G401.6 (cell line): ENCODE results near the gene PDE4B.

Experiments used
- FAIRE-seq: peaks from 2 replicates; lab custom pipeline; 2012; peaks lifted over from hg19 to GRCh38; lab: Jason Lieb, UNC

Gene PDE4B

GRCh38 chr1:66197120-66197519, 404.4 kb downstream of the PDE4B start:
- FAIRE-seq, result no peak

- no peak for FAIRE-seq
These were observed 405.1 kb downstream of the PDE4B start for GRCh38 chr1:66197785-66198184.

- no peak for FAIRE-seq
These were observed 414.0 kb downstream of the PDE4B start for GRCh38 chr1:66206563-66207144.

DNA sequence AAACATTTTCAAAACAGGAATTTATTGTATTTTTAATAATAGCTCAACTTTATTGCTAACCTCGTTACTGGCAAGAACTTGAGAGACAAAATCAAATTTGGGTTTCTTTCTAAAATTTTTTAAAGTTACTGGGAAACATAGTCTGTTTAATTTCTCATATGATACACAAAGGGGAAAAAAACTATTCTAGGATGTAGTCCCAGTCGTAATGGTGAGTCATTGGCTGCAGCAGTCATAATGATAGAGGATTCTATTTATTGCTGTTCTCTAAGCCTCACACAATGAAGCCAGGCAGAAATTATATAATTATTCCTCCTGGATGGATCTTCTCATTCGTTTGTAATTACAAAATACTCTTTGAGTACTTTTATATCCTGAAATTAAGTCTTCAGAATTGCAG, 414.8 kb downstream of the PDE4B start:
- FAIRE-seq, result no peak

DNA sequence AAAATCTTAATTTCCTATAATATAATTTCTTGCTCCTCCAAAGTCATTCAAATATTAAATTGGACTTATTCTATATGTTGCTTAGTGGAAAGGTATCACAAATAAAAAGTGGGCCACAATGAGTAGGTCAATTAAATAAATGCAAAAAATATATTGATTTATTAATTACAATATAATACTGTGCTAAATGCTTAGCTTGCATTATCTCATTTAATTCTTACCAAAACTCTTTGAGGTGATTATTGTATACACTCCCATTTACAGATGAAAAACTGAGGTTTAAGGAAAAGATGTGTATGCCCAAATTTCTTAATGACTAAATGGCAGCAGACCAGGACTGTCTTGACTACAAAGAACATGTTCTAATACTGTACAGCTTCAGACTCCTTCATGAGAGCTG, 415.9 kb downstream of the PDE4B start:
- no peak for FAIRE-seq

GRCh38 chr1:66210635-66211244, 418.0 kb downstream of the PDE4B start:
- no peak for FAIRE-seq

DNA sequence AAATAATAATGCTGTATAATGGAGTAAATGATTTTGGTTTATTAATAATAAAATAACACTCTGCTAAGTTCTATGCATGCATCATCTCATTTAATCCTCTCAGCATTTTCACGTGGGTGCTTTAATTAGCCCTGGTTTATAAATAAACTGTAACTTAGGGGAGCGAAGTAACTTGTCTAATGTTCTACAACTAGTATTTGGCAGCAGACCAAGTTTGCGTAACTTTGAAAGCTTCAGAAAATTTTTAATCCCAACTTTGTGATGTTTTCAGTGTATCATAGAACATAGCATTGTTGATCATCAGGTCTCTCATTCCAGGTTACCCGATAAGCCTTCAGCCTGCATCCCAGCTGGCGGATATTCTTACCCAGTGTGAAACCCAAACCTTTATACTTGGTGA, 418.8 kb downstream of the PDE4B start:
- FAIRE-seq, result no peak

- no peak for FAIRE-seq
These were observed 420.8 kb downstream of the PDE4B start for GRCh38 chr1:66213491-66213890.

DNA sequence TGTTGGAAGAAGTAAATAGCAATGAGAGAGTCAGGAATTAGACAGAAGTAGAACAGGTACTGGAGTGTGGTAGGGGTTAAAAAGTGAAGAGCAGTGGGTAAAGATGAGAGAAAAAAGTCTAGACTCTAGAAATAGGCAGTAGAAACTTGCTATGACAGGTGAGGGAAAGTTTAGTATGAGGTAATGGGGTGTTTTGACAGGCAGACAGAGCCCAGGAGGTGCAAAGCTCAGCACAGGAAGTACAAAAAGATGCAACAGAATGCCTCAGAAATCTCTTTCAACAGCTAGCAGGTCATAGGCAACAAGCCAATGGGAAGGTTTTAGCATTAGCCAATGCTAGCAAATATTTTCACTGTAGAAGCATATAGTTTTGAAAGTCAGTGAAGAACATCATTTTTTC, 422.2 kb downstream of the PDE4B start:
- FAIRE-seq, result no peak

- no peak for FAIRE-seq
These were observed 424.3 kb downstream of the PDE4B start for GRCh38 chr1:66217021-66217420.

- no peak for FAIRE-seq
These were observed 424.9 kb downstream of the PDE4B start for GRCh38 chr1:66217561-66217960.

GRCh38 chr1:66220477-66220876, 427.8 kb downstream of the PDE4B start:
- FAIRE-seq, result no peak

DNA sequence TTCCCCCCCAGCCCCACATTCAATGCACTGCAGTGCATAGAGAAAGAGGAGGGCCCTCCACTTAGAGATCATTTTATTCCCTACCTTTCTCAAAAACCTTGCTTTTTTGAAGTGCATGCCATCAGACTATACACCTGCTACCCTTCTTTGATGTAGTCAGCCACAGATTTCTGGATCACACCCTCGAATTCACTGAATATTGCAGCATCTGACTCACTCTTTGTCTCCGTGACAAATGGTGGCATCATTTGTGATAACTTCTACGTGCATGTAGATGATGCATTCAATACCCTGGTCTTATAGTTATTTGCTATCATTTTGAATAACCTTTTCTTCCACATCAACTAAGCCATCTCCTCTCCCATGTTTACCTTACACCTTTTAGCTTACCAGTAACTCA, 431.0 kb downstream of the PDE4B start:
- no peak for FAIRE-seq

DNA sequence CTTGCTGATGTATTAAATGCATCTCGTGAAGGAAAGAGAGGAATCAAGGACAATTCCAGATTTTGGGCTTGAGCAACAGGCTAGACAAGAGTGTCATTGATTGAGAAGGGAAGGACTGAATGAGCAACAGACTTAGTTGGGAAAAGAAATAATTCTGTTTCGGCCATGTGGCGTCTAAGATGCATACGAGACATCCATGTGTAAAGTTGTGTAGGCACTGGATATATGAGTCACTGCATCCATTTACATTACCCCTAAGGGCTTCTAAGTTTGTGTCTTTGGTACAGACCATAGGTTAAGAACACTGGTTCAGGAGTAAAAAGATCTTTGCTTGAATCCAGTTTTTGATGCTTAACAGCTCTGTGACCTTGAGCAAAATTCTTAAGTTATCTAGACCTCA, 434.3 kb downstream of the PDE4B start:
- no peak for FAIRE-seq

- FAIRE-seq, result no peak
These were observed 435.3 kb downstream of the PDE4B start for GRCh38 chr1:66227966-66228365.

DNA sequence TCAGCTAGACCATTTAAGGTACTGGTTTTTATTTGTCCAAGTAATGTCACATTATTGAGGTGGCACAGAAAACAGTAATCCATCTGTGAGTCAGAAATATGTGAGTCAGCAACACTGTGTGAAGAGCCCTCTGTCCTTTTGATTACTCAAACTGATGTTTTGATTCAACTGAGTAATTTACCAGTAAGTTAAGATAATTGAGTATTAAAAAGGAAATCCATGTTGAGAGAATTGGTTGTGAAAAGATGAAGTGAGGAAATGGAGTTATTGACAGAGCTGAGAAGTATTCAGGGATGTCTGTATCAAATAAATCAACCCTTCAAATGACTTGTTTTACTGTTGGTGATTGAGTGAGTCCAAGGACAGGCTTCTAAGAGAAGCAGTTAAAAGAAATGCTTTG, 438.5 kb downstream of the PDE4B start:
- FAIRE-seq, result no peak

DNA sequence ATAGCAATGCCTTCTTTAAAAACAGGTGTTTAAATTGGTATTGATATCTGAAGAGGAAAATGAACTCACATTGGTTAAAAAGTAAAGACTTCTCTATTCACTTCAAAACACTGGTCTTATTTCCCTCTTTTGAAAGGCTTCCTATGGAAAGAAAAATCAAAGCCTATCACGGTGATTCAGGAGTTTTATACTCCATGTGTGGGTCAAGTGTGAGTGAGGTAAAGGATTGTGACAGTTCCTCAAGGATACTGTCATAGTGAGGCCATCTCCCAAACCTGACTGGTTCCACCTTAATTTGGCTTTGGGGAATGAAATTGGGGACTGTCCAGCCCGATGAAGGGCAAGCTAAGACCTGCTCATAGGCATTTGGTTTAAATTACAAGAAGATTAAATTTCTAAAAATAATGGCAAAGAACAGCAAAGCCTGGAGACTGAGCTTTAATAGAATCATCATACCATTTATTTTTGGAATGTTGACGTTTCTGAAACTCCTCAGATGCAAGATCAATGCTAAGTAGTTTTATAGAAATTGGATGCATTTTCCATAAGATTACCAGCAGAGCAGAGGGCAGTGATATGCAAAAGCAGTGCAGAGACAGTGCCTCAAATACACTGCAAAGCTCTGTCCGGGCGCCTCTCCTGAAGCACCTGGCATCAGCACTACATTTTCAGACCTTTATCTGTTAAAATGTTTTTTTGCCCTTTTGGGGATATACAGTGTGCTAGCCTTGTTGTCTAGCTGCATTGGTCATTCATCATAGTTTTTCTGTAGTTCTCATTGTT, 439.2 kb downstream of the PDE4B start:
- FAIRE-seq, result no peak

GRCh38 chr1:66237042-66237441, 444.3 kb downstream of the PDE4B start:
- FAIRE-seq, result no peak

DNA sequence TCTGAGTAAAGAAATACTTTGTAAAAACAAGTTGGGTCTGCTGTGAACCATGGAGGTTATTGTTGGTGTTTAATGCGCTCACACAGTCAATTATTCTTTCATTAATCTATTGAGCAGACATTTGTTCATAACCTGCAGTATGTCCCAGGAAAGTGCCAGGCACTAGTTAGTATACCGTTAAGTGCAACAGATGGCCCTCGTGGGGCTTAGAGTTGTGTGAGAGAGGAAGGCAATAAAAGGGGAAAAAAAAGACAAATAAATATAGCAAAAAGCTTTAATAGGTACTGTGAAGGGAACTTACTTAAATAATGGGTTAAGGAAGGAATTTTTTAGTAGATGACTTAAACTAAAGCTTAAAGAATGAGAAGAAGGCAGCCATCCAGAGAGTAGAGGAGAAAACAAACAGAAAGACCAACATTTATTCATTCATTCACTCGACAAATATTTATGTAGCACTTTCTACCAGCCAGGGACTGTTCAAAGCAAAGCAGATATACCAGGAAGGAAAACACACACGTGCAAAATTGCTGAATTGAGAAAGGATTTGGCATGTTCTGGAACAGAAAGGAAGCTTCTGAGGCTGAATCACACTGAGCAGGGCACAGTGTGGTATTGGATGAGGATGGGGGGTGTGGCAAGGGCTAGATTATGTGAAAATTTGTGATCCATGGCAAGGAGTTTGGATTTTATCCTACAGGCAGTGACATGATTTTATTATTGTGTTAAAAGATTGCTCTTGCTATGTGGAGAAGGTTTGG, 445.2 kb downstream of the PDE4B start:
- FAIRE-seq, result no peak

DNA sequence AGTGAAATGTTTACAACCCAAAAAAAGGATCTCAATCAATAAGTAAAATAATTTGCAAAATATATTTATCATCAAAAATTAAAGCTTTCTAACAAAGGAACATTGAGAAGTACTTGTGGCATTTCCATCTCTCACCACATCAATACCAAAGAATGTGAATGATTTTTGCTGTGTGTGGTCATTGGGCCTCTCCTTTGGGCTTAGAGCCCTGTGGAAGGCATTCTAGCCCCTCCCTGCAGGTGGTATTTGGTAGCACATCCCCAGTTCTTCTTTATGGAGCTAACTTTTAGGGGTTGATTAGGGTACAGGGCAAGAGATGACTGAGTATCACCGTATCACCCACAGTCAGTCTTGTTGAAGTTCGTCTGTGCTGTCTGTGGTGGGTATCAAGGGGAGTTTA, 447.1 kb downstream of the PDE4B start:
- FAIRE-seq, result no peak

- no peak for FAIRE-seq
These were observed 448.1 kb downstream of the PDE4B start for GRCh38 chr1:66240491-66241484.
